ENCODE measurements around the gene CCDC180. TPM values are rescaled to one million over a fixed set of nuclear protein-coding genes. Genes with fewer than 3 reads are reported as not detected.
A peak's percentile ranks its signal among the peaks of the same experiment; 100 is the strongest.
"Not testable (repeated sequence)": the region's sequence is repeated elsewhere in the genome, so short reads cannot be mapped to it uniquely, and the experiment has no call there.

The CCDC180 gene
- total RNA-seq, result 7.8 TPM

DNA sequence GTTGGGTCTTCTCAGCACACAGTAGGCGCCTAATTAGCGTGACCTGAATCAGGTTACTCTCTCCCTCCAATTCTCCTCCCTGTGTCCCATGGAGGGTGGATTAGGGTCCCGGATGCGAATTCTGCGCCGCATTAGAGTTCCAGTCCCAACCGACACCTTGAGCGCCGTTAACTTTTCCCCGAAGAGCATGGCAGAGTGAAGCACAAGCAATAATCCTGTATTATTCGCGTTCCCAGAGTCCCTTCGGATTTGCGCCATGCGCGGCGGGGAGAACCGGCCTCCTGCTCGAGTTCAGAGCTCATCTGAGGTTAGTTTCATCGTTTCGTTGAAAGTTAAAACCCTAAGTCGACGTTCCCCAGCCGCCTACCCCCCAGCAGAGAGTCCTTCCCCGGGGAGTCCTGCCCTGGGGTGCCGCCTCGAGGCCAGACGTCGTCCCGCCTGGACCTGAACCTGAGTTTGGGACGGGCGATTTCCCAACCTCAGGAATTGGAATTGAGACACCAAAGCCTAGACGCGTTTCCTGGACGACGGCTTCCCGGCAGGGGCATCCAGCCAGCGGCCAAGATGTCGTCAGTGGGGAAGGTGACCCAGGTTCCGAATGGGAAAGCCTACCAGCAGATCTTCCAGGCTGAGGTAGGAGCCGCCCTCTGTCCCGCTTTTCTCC lies at the start of gene CCDC180:
TSS of gene CCDC180 (plus strand) at position 160 of the 664 bp plus-strand sequence. CDS start at position 565, 405 bp downstream.
- DNase-seq, result peak; percentile 31

DNA sequence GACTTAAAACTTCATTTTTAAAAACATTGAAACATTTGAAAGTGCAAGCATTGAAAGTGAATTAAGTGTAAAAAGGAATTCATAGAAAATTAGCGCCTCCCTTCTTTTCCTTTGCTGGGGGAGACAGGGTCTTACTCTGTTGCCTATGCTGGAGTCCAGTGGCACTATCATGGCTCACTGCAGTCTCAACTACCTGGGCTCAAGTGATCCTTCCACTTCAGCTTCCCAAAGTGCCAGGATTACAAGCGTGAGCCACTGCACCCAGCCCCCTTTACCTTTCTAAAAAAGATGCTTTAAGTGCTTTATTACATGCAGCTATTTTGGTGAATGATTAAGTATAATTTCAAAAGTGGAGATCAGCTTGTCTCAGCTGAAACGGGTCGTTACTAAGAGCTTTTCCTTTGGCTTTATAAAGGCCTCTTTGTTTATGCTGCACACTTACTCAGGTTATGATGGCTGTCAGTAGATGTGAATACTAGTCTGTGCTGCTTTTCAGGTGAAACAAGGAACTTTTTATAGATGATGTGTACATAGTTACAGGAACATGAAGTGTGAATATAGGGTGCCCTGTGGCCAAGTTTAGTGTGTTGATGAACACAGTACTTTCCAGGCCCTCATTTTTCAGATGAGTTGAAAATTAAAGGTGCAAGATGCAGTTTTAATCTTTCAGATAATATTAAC lies 47.5 kb upstream of the CCDC180 start:
- not testable (repeated sequence) for DNase-seq

DNA sequence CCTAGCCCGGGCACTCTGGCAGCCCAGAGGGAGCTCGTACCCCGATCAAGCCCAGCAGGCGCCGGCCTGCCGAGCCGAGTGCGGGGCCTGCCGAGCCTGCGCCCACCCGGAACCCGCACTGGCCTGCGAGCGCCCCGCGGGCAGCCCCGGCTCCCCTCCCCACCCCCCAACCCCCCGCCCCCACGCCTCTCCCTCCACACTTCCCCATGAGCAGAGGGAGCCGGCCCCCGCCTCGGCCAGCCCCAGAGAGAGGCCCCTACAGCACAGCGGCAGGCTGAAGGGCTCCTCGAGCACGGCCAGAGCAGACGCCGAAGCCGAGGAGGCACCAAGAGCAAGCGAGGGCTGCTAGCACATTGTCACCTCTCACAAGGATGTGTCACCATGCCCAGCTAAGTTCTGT lies 36.2 kb upstream of the CCDC180 start:
- DNase-seq, result no peak

DNA sequence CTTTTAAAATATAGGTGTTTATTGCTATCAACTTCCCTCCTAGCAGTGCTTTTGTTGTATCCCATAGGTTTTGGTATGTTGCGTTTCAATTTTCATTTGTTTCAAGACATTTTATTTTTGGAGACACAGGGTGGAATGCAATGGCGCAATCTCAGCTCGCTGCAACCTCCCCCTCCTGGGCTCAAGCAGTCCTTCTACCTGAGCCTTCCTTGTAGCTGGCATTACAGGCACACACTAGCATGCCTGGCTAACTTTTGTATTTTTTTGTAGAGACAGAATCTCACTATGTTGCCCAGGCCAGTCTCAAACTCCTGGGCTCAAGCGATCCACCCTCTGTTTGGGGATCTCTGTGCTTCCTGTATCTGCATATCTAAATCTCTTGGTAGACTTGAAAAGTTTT lies 35.4 kb upstream of the CCDC180 start:
- DNase-seq, result no peak

DNA sequence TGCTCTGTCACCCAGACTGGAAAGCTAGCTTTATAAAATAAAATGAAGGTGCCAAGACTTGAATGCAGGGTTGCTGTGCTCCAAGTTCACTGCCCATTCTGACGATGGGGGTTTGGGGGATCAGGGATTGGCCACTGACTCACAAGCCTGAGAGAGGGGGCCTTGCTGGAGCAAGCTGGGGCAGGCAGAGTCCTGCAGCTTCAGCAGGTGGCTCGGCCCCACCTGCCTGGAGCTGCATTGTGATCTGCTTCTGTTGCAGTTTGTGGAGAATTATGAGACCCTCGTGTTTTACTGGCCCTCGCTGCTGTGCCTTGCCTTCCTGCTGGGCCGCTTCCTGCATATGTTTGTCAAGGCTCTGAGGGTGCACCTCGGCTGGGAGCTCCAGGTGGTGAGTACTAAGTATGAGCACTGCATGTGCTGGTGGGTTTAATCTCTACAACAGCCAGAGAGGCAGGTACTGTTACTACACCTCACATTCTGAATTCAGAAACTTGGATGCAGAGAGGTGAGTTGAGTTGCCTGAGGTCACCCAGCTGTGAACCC lies 31.1 kb upstream of the CCDC180 start:
- DNase-seq, result no peak

DNA sequence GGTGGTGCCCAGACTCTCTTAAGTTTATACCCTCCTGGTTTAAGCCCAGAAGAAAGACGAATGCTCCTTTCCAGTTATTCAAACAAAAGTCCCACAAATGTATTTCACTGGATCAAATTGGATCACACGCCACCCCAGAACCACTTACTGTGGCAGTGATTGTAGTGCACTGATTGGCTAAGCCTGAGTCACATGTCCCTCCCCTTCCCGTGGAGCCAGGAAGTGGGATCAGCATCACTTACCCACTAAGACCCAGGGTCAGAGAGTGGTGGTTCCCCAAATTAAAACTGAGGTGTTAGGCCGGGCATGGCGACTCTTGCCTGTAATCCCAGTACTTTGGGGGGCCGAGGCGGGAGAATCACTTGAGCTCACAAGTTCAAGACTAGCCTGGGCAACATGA lies 29.5 kb upstream of the CCDC180 start:
- no peak for DNase-seq

DNA sequence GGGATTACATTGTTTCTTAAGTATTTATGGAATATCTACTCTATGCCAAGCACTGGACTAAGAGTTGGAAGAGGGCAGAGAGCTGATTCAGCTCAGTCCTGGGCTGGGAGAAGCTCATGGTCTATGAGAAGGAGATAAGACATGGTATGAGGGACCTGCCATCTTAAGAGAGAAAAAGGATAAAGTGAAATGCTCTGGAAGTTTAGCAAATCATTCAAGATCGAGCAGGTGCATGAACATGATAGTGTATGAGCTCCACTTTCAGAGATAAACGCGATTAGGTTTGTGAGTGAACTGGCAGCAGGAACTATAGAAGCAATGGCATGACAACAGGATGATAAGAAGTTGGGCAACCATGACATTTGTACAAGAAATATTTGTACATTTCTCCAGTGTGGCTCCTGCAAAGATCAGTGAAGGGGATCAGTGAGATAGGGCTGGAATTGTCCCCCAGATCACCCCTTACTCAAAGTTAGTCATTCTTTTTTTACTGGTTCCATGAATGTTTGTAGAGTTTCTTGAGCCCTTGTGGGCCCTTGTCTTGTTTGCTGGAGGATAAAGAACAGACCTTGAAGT lies 26.6 kb upstream of the CCDC180 start:
- DNase-seq, result no peak

DNA sequence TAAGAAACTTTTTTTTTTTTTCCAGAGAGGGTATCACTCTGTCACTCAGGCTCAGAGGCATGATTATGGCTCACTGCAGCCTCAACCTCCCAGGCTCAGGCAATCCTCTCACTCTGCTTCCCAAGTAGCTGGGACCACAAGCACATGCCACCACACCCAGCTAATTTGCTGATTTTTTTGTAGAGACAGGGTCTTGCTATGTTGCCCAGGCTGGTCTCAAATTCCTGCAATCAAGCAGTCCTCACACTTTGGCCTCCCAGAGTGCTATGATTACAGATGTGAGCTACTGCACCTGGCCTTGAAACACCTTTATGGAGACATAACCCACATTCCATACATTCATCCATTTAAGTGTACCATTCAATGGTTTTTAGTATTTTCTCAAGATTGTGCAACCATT lies 23.7 kb upstream of the CCDC180 start:
- DNase-seq, result no peak

DNA sequence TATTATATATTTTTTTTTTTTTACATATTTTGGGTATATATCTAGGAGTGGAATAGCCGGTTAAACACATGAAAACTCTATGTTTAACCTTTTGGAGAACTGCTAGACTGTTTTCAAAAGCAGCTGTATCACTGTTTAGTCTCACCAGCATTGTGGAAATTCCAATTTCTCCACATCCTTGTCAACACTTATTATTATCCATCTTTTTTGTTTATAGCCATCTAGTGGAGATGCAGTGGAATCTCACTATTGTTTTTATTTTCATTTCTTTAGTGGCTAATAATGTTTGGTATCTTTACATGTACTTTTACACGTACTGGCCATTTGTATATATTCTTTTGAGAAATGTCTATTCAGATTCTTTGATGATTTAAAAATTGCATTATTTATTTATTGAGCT lies 22.7 kb upstream of the CCDC180 start:
- DNase-seq, result no peak

DNA sequence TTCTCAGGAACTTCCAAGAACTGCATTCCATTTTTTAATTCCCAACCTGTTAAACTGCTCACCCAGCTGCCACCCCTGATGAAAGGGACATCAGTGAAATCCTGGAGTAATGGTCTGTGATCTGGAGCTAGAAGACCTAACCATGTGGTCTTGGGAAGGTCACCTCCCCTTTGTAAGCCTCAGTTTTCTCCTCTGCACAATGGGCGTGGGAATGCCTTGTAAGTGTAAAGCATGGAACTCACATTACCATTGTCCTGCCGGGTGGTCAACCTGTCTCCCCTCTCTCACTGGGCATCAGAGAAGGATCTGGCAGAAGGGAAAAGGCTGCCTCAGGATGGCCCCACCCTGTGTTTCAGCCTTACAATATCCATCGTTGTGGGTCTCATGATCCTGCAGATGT lies 15.3 kb upstream of the CCDC180 start:
- DNase-seq, result no peak

DNA sequence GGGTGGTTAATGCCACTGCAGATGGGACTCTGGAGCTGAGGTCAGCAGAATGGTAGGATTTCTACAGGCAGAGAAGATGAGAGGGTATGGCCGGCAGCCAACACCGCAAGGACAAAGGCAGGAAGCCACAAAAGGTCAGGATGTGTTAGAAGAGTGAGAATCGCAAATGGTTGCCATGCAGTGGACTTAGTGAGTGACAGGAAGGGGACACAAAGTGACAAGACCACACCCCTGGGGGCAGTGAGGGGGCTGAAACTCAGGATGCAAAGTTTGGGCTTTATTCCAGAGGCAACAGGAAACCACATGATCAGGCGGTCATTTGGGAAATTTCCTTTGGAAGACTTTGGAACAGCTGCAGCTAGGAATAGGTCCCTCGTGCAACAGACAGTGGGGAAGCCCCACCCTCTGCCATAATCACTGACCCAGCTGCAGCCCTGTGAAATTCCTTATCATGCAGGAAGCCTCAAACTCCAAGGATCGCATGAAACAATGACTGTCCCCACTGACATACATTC lies 14.2 kb upstream of the CCDC180 start:
- peak; percentile 89 for DNase-seq

DNA sequence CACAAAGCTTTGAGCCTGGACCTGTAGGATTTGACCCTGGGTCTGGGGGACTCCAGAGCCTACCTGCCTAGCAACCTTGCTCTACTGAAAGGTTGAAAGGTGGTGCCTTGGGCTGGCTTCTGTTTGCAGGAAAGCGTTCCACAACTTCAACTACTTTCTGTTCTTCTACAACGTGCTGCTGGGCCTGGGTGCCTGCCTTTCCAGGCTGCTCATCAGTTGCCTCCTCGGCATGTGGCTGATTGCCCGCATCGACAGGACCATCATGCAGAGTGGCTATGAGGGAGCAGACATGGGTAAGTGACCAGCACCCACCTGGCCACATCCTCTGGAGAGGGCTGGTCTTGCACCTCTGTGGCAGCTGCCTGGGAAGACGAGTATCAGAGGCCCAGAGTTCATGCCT lies 13.6 kb upstream of the CCDC180 start:
- no peak for DNase-seq

DNA sequence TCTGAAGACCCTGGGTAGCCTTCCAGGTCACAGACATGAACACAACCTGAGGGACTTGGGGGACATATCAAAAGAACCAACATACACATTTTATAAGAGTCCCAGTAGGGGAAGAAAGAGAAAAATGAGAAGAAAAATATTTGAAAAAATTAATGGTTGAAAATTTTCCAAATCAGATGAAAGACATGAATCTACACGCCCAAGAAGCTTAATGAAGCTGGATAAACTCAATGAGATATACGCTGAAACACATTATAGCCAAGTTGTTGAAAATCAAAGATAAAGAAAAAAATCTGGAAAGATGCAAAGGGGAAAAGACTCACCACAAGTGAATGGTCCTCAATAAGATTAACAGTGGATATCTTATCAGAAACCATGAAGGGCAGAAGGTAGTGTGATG lies 9.6 kb upstream of the CCDC180 start:
- no peak for DNase-seq

DNA sequence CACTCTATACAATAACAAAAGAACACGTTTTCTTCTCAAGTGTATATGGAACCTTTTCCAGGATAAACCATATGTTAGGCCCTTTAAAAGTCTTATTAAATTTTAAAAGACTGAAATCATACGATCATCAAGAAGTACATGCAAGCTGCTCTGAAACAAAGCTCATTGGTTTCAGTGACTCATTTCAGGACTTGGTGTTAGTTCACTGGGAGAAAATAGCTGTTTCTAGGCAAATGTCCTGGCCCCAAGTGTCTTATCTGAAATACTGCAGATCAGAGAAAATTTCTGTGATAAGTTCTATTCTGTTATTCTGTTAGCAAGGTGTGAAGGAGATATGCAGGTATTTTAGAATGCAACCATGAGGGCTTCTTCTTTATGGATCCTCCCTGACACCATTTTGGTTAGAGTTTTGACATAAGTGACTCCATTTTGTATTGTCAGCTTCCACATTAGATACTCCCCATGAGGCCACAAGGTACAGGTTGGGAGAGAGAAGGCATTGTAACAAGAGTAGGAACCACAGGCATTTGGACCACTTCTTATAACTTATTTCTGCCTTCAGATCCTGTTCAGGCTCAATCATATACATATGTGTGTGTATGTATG lies 7.5 kb upstream of the CCDC180 start:
- DNase-seq, result no peak

DNA sequence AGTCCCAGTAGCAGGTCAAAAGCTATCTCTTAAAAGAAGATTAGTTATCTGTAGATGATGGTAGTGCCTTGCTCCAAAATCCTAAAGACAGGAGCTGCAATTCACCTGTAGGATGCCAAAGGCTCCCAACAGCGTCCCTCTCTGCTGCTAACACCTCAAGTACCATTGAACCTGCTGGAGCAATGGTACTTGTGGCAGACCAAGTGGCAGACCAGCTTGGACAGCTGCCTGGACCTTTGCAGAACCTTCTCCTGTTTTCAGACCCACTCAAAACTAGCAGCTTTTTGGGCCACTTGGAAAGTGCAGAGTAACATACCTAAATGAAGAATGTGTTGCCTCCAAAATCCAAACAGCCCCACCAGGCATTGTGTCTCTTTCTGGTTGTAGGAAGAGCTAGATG lies 6.9 kb upstream of the CCDC180 start:
- no peak for DNase-seq

DNA sequence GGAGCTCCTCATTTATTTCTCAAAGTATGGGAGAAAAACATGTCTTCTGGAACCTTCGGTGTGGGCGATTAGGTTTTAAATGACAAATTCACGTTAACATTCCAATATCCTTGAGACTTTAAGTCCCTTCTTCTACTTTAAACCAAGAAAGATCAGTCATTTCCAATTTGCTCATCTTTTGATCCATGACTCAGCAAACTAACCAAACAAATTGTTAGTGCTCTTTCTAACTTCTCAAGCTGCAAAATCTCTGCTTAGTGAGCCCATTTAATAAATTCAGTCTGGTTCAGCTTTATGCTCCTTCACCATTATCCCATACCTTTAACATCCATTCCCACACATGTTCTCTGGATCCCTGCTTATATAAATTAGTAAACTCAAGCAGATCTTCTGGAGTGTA lies 5.5 kb upstream of the CCDC180 start:
- no peak for DNase-seq

DNA sequence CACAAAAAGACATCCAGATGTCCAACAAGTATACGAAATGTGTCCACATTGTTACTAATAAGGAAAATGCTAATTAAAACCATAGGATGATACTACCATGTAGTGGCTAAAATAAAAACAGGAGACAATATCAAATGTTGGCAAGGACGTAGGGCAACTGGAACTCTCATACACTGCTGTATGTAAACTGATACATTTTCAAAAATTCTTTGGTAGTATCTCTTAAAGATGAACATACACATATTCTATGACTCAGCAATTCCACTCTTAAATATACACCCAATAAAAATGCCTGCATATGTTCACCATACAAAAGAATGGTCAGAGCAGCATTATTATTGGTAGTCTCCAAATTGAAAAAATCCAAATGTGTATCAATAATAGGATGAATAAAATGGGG lies 2.9 kb upstream of the CCDC180 start:
- DNase-seq, result no peak

DNA sequence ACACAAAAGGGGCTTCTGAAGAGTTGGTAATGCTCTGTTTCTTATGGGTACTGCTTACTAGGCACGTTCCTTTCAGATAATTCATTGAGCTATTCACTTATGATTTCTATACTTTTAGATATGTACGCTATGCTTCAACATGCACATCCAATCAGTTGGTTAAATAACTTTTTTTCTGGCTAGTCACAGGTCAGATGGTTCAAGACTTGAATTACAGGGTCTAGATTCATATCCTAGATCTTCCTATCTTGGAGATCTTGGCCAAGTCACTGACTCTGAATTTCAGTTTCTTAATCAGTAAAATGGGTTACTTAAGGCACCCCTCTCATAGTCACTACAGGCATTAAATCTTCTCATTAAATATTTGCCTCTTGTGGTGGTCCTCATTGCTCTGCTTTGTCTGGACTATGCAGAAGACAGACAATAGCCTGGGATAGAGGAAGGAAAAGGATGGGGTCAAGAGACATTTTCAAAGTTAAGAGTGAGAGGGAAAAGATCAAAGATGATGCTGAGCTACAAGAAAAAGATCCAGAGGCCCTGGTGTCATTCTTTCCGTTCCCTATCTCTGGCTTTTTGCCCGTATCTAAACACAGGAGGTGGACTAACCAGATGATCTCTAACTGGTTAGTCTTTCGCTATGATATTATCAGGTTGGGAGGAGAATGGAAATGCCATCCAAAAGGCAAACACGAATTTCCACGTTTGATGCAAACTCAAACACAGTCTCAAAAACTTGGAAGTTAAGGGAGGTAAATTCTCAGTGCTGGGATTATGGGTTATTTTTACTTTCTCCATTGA lies 1.8 kb upstream of the CCDC180 start:
- DNase-seq, result no peak

DNA sequence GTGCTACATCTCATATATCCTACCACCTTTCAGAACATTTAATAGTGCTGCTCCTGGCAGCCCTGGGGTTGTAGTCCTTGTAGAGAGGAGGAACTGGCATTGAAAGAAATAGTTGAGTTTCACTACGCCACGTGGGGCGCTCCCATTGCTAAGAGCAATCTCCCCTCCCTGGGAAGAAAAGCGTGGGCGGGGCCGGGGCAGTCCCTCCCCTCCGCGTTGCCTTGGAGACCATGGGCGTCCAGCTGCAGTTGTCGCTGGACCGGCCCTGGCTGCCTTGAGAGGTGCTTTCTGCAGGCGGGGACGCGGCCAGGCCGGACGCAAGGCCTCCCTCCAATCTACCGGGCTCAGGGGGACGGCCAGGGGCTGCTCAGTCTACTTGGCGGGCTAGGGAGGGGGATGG lies 368 bp upstream of the CCDC180 start:
- DNase-seq, result peak; percentile 93

DNA sequence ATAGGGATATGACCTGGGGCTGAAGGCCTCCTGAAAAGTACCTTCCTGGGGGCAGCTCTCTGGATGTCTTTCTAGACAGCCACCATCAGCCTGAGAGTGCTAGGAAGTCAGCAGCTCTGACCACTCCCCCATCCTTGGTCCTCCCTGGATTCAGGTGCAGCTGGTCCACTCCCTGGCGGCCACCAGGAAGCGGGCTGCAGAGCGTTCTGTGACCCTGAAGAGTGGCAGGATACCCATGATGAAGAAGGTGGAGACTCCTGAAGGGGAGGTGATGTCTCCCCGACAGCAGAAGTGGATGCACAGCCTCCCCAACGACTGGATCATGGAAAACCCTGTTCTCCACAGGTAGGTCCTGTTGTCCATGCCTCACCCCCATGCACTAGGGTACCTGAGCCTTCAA lies 1.8 kb downstream of the CCDC180 start:
- no peak for DNase-seq

DNA sequence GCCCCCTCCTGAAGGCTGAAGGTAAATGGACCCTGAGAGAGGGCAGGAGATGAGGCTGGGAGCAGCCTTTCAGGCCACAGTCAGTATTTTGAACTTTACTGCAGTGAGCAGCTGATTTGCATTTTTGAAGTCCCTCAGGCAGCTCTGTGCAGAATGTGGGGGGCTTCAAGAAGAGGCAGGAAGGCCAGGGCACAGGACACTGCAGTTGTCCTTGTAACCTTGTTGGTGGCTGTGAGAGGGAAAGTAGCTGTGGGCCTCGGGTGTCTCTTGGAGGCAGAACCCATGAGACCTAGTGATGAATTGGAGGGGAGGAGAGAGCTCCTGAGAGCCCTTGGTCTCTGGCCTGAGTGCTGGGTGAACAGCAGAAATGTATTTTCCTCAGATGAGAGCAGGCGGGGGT lies 2.6 kb downstream of the CCDC180 start:
- no peak for DNase-seq

DNA sequence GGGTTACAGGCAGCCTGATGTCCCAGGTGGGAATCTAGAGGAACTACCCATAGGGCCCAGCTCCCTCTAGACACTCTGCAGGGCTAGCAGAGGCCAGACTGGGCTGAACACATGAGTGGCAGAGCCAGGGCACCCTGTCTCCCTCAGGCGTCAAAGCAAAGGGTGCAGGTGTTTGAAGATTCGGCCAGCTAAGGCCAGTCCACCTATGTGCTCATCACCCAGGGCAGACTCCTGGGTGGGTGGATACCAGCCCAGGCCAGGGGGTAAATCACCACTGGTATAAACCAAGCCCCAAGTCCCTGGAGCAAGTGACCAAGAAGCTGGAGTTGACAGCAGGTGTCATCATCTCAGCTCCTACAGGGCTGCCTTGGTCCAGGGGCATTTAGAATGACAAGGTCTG lies 3.4 kb downstream of the CCDC180 start:
- no peak for DNase-seq
